HepG2 (cell line): Measurements from ENCODE around the gene CD9. TPM values are rescaled to one million over a fixed set of nuclear protein-coding genes. Genes with fewer than 3 reads are reported as not detected.

ENCODE experiments used
- ATAC-seq: fragments of 200-7000 bp; cut with Tn5 transposase; 3 replicates; pipeline ENCODE4 v1.9.1; 2020; ENCODE audit warnings: mild to moderate bottlenecking, moderate library complexity
- BruUV-seq: library from RNA; stranded (reverse); fragments of 400-500 nt; replicated peaks from 2 replicates; lab custom pipeline; 2021; lab: Mats Ljungman, UMichigan
- CTCF ChIA-PET: fragments of 300-600 bp; formaldehyde crosslinking; extraction: SDS; loops from one replicate; lab custom pipeline; 2021; ENCODE audit warnings: low total read pairs, inconsistent platforms, low intra/inter-chr PET ratio; lab: Yijun Ruan, JAX
- POLR2A ChIA-PET: fragments of 350-600 bp; sonication (Branson Sonifier 250); formaldehyde crosslinking; loops from one replicate; lab custom pipeline; 2020; ENCODE audit warnings: antibody characterized with exemption, inconsistent platforms; lab: Yijun Ruan, JAX
- DNase-seq: peaks from one replicate; pipeline ENCODE4 v3.0.0-alpha.2; 2015; ENCODE audit warnings: low spot score
- FAIRE-seq: peaks from 3 replicates; lab custom pipeline; 2011; peaks lifted over from hg19 to GRCh38; lab: Jason Lieb, UNC
- H2AFZ ChIP-seq: one replicate; pipeline ENCODE4 v1.6.1; 2011; ENCODE audit warnings: low read length, inconsistent platforms
- H3K27ac ChIP-seq: fragments of 300-600 bp; 3 replicates; pipeline ENCODE4 v1.8.0; 2011; ENCODE audit warnings: mixed run types, mild to moderate bottlenecking, mixed read lengths, low read length, inconsistent platforms; ENCODE audit not compliant: insufficient read depth; ENCODE audit errors: extremely low read length
- H3K27me3 ChIP-seq, 2 experiments: fragments of 200-600 bp in 1 of 2; 2 replicates in 1 of 2; 3 replicates in 1 of 2; pipeline versions ENCODE4 v1.6.0 to v1.8.0; 2011; ENCODE audit warnings: low read length in 2 of 2, mild to moderate bottlenecking in 2 of 2, moderate library complexity in 2 of 2, inconsistent platforms in 1 of 2; ENCODE audit not compliant: insufficient read depth in 2 of 2, control insufficient read depth in 1 of 2
- H3K36me3 ChIP-seq, 2 experiments: fragments of 200-600 bp in 1 of 2; replicated peaks in 1 of 2; 2 replicates in 1 of 2; 3 replicates in 1 of 2; pipeline versions ENCODE4 v1.5.1 to v1.8.0; 2011; ENCODE audit warnings: low read length in 2 of 2, inconsistent platforms in 1 of 2; ENCODE audit not compliant: insufficient read depth in 2 of 2, control insufficient read depth in 1 of 2
- H3K4me1 ChIP-seq: 2 replicates; pipeline ENCODE4 v1.5.1; 2012; ENCODE audit warnings: low read length, inconsistent platforms; ENCODE audit not compliant: insufficient read depth
- H3K4me2 ChIP-seq: 2 replicates; pipeline ENCODE4 v1.6.0; 2011; ENCODE audit warnings: low read depth, low read length, inconsistent platforms
- H3K4me3 ChIP-seq, 3 experiments: fragments of 200-600 bp in 1 of 3; sonication (generic), shearing (Covaris generic) in 1 of 3; replicated peaks in 1 of 3; 2 replicates each; pipeline ENCODE4 v1.5.1; 2011 to 2016; ENCODE audit warnings: low read length in 3 of 3, inconsistent platforms in 2 of 3, low read depth in 2 of 3, mild to moderate bottlenecking in 2 of 3, control low read depth in 1 of 3, mixed read lengths in 1 of 3; ENCODE audit not compliant: insufficient read depth in 1 of 3
- H3K79me2 ChIP-seq: one replicate; pipeline ENCODE4 v1.6.1; 2011; ENCODE audit warnings: low read length, inconsistent platforms; ENCODE audit not compliant: insufficient read depth
- H3K9ac ChIP-seq: 2 replicates; pipeline ENCODE4 v1.6.0; 2011; ENCODE audit warnings: mild to moderate bottlenecking, low read depth, low read length, inconsistent platforms; ENCODE audit not compliant: insufficient read depth
- H3K9me3 ChIP-seq: 2 replicates; pipeline ENCODE4 v1.5.1; 2012; ENCODE audit warnings: mild to moderate bottlenecking, low read length
- H4K20me1 ChIP-seq: 2 replicates; pipeline ENCODE4 v1.6.0; 2011; ENCODE audit warnings: inconsistent platforms, mild to moderate bottlenecking, low read length, moderate library complexity; ENCODE audit not compliant: insufficient read depth
- KDM1A ChIP-seq: IDR thresholded peaks from 2 replicates; pipeline ENCODE4 v1.6.1; 2016; ENCODE audit warnings: missing compliant biosample characterization
- MATR3 ChIP-seq: sonication (generic); formaldehyde crosslinking; IDR thresholded peaks from 2 replicates; pipeline ENCODE4 v1.4.0; 2020; ENCODE audit warnings: missing genetic modification reagents
- MNT ChIP-seq: fragments of 450-650 bp; IDR thresholded peaks from 2 replicates; pipeline ENCODE4 v1.6.1; 2016
- SNRNP70 ChIP-seq: fragments of 200-400 bp; formaldehyde crosslinking; IDR thresholded peaks from 2 replicates; pipeline ENCODE4 v1.6.1; 2017; ENCODE audit warnings: mild to moderate bottlenecking, low read depth, low read length, moderate library complexity
- SRY ChIP-seq: sonication (generic); formaldehyde crosslinking; IDR thresholded peaks from 2 replicates; pipeline ENCODE4 v1.8.0; 2022; ENCODE audit warnings: mild to moderate bottlenecking, missing genetic modification reagents
- TGIF2 ChIP-seq: IDR thresholded peaks from 2 replicates; pipeline ENCODE4 v1.6.1; 2016; ENCODE audit warnings: control low read depth, missing compliant biosample characterization
- ZC3H13 ChIP-seq: sonication (generic); formaldehyde crosslinking; IDR thresholded peaks from 2 replicates; pipeline ENCODE4 v1.8.1; 2023; ENCODE audit warnings: mild to moderate bottlenecking, missing genetic modification reagents, moderate library complexity
- ZFP36L2 ChIP-seq: sonication (generic); formaldehyde crosslinking; IDR thresholded peaks from 2 replicates; pipeline ENCODE4 v1.4.0; 2020; ENCODE audit warnings: missing genetic modification reagents
- ZNF567 ChIP-seq: sonication (generic); formaldehyde crosslinking; IDR thresholded peaks from 2 replicates; pipeline ENCODE4 v1.8.1; 2023; ENCODE audit warnings: mild to moderate bottlenecking, missing genetic modification reagents, borderline replicate concordance
- ZNF574 ChIP-seq: sonication (generic); formaldehyde crosslinking; IDR thresholded peaks from 2 replicates; pipeline ENCODE4 v1.4.0; 2020; ENCODE audit warnings: missing genetic modification reagents
- ZNF615 ChIP-seq: sonication (generic); formaldehyde crosslinking; IDR thresholded peaks from 2 replicates; pipeline ENCODE4 v1.5.0; 2020; ENCODE audit warnings: mild to moderate bottlenecking, missing genetic modification reagents, borderline replicate concordance
- ZNF646 ChIP-seq: sonication (generic); formaldehyde crosslinking; IDR thresholded peaks from 2 replicates; pipeline ENCODE4 v1.9.0; 2021; ENCODE audit warnings: mild to moderate bottlenecking, missing genetic modification reagents
- WGBS: methylation state at CpG from one replicate; pipeline ENCODE4 v1.1.6; 2017; ENCODE audit warnings: low lambda C conversion rate; 5-methylcytosine and 5-hydroxymethylcytosine counted together
- in situ Hi-C: cut with HindIII; loops from 2 replicates; pipeline ENCODE4 v1.10.0; 2017; ENCODE audit warnings: low pct_unique_long_range_greater_than_20kb; ENCODE audit not compliant: extremely low pct_ligation_motif_present
- intact Hi-C: fragments of 100-400 bp; cut with micrococcal nuclease; formaldehyde crosslinking; loops from one replicate; pipeline ENCODE4 v1.10.0; 2022; ENCODE audit not compliant: unreplicated experiment
- polyA plus RNA-seq, 8 experiments: library from polyadenylated mRNA; depleted of rRNA in 3 of 8; stranded (reverse) in 7 of 8; unstranded in 1 of 8; fragments of >200 nt; fragmentation: Illumina TruSeq in 4 of 8; extraction: Trizol in 4 of 8; gene quantifications; 2 replicates each; pipeline versions ENCODE4 v1.2.1 to v1.2.3, GENCODE V29; 2011 to 2016; ENCODE audit warnings: low read depth in 4 of 8, missing spikeins in 1 of 8, mixed read lengths in 1 of 8; ENCODE audit not compliant: insufficient read depth in 1 of 8
- total RNA-seq, 5 experiments: library from RNA; depleted of rRNA; stranded (reverse); fragments of >200 nt; fragmentation: Illumina TruSeq; extraction: Trizol; gene quantifications; 2 replicates each; pipeline ENCODE4 v1.2.3, GENCODE V29; 2016; ENCODE audit warnings: low read depth in 1 of 5
- TF ChIP-seq, protein P1 (sequence below): sonication (generic); formaldehyde crosslinking; IDR thresholded peaks from 2 replicates; pipeline ENCODE4 v1.4.0; 2020; ENCODE audit warnings: missing genetic modification reagents

The CD9 gene
- total and polyA plus RNA-seq, 2 of the 13 experiments (the other 11 are each of a cell fraction or from before 2014, with no cell fraction given) = 5.8 to 38.3 TPM

GRCh38 chr12:6241495-6241894, 41.3 kb downstream of the CD9 start:
- Histone ChIP-seq H3K9ac (no peak overlapping the region), H3K4me2 (no peak overlapping the region), H3K27me3 (peaks cover 3 to 27% of the 10 kb centered on the region in 2 experiments), H3K4me1 (peaks cover 9% of the 10 kb centered on the region), H3K4me3 (no peak overlapping the region), H2AFZ (no peak overlapping the region), H4K20me1 (no peaks in the 10 kb centered on the region), H3K9me3 (no peaks in the 10 kb centered on the region), H3K36me3 (0 out of 5 replicates have a peak, but pooled peaks cover 0 to 3% of the 10 kb centered on the region in 2 experiments), H3K79me2 (no peaks in the 10 kb centered on the region), H3K27ac (no peak overlapping the region)
- DNase-seq (no peak), ATAC-seq (no peak), FAIRE-seq (no peak)
- intact Hi-C loops (no loop called here), in situ Hi-C loops (no loop called here)
- ChIA-PET POLR2A (interaction anchor here (0.9 kb wide), 1 partner anchor 11 kb away, joined by 4 read pairs; no protein-coding TSS in a partner anchor), CTCF (no interaction called here)
- BruUV-seq = no TSS peak
- WGBS = 18% methylated on average over 3 of the region's 7 CpGs
- TF ChIP-seq MATR3 (CRISPR knock-in tag) = no peak
- TF ChIP-seq ZC3H13 (CRISPR knock-in tag) = no peak
- TF ChIP-seq ZNF574 = no peak
- no peak for TF ChIP-seq TGIF2 (CRISPR knock-in tag)
- TF ChIP-seq, protein P1, sequence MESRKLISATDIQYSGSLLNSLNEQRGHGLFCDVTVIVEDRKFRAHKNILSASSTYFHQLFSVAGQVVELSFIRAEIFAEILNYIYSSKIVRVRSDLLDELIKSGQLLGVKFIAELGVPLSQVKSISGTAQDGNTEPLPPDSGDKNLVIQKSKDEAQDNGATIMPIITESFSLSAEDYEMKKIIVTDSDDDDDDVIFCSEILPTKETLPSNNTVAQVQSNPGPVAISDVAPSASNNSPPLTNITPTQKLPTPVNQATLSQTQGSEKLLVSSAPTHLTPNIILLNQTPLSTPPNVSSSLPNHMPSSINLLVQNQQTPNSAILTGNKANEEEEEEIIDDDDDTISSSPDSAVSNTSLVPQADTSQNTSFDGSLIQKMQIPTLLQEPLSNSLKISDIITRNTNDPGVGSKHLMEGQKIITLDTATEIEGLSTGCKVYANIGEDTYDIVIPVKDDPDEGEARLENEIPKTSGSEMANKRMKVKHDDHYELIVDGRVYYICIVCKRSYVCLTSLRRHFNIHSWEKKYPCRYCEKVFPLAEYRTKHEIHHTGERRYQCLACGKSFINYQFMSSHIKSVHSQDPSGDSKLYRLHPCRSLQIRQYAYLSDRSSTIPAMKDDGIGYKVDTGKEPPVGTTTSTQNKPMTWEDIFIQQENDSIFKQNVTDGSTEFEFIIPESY = no peak
- no peak for TF ChIP-seq KDM1A (CRISPR knock-in tag)
- TF ChIP-seq SNRNP70 = no peak
- no peak for TF ChIP-seq ZNF646 (CRISPR knock-in tag)
- no peak for TF ChIP-seq ZNF567 (CRISPR knock-in tag)
- no peak for TF ChIP-seq ZNF615 (CRISPR knock-in tag)
- TF ChIP-seq MNT = no peak
- no peak for TF ChIP-seq SRY (CRISPR knock-in tag)
- TF ChIP-seq ZFP36L2 (CRISPR knock-in tag) = no peak
